22Rv1 (cell line): ENCODE data around the gene SLX4.

Source experiments
- ZFX ChIP-seq: fragments of 450-650 bp; IDR thresholded peaks from 2 replicates; pipeline ENCODE4 v1.6.1; 2017; ENCODE audit warnings: antibody characterized with exemption, borderline replicate concordance
- TF ChIP-seq, protein P1 (sequence below): fragments of 450-650 bp; IDR thresholded peaks from 2 replicates; pipeline ENCODE4 v1.5.1; 2017; ENCODE audit warnings: mild to moderate bottlenecking

DNA sequence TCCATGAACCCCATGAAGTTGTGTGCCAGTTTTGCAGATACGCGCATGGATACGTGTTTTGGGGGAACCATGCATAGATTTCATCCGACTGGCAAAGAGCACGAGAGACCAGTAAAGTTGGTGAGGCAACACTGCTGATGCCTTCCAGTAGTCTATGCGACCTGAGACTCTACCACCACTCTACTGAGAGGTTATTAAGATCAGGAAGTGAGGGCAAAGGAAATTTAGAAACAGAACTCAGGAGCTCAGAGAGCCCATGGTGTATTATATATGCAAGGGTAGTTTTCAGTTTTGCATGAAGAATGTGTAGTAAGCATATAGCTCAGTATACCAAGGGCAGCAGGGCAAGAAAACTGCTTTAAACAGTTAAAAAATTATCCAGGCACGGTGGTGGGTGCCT lies 4.2 kb downstream of the SLX4 start:
- TF ChIP-seq, protein P1, sequence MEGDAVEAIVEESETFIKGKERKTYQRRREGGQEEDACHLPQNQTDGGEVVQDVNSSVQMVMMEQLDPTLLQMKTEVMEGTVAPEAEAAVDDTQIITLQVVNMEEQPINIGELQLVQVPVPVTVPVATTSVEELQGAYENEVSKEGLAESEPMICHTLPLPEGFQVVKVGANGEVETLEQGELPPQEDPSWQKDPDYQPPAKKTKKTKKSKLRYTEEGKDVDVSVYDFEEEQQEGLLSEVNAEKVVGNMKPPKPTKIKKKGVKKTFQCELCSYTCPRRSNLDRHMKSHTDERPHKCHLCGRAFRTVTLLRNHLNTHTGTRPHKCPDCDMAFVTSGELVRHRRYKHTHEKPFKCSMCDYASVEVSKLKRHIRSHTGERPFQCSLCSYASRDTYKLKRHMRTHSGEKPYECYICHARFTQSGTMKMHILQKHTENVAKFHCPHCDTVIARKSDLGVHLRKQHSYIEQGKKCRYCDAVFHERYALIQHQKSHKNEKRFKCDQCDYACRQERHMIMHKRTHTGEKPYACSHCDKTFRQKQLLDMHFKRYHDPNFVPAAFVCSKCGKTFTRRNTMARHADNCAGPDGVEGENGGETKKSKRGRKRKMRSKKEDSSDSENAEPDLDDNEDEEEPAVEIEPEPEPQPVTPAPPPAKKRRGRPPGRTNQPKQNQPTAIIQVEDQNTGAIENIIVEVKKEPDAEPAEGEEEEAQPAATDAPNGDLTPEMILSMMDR: no peak
- no peak for TF ChIP-seq ZFX
